ENCODE results near the gene TMEM170B.
"Not testable (repeated sequence)": the region's sequence is repeated elsewhere in the genome, so short reads cannot be mapped to it uniquely, and the experiment has no call there.

Gene TMEM170B

DNA sequence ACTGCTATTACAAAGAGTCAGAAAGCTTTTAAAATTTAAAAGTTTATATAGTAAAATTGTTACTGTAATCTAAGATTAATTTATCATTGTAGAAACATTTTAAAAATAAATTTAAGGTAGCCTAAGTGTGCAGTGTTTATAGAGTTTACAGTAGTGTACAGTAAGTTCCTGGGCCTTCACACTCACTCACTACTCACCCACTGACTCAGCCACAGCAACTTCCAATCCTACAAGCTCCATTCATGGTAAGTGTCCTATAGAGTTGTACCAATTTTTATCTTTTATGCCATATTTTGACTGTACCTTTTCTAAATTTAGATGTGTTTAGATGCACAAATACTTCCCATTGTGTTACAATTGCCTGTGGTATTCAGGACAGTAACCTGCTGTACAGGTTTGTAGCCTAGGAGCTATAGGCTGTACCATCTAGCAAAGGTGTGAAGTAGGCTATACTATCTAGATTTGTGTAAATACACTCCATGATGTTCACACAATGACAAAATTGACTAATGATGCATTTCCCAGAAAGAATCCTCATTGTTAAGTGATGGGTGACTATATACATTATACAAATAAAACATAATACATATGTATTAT is 10.2 kb upstream of the TMEM170B start:
- DNase-seq (ENCODE audit: low read depth in 1 of 2, low spot score in 1 of 2), result no peak

DNA sequence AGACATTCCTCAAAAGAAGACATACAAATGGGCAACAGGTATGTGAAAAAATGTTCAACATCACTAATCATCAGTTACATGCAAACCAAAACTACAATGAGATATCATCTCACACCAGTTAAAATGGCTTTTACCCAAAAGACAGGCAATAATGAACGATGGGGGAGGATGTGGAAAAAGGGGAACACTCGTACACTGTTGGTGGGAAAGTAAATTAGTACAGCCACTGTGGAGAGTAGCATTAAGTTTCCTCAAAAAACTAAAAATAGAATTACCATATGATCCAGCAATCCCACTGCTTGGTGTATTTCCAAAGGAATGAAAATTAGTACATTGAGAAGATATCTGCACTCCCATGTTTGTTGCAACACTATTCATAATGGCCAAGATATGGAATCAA is 8.6 kb upstream of the TMEM170B start:
- DNase-seq (ENCODE audit: low read depth in 1 of 2, low spot score in 1 of 2), result no peak

DNA sequence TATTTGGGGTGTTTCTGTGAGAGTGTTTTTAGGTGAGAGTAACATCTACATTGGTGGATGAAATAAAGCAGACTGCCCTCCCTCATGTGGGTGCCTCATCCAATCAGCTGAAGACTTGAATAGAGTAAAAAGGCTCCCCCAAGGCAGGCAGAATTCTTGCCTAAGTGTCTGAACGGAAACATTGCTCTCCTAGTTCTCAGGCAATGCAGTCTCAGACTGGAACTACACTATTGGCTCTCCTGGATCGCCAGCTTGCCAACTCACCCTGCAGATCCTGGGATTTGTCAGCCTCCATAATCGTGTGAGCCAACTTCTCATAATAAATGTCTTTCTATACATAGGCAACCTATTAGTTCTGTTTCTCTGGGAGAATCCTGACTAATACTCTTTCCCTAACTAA is 5.5 kb upstream of the TMEM170B start:
- DNase-seq (ENCODE audit: low read depth in 1 of 2, low spot score in 1 of 2), result no peak

DNA sequence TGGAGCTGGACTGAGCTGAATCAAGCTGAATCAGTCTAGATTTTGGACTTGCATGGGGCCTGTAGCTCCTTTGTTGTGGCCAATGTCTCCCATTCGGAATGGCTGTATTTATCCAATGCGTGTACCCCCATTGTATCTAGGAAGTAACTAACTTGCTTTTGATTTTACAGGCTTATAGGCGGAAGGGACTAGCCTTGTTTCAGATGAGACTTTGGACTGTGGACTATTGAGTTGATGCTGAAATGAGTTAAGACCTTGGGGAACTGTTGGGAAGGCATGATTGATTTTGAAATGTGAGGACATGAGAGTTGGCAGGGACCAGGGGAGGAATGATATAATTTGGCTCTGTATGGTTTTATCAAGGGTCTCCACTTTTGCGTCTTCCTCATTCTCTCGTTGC is 3.0 kb upstream of the TMEM170B start:
- no peak for DNase-seq (ENCODE audit: low read depth in 1 of 2, low spot score in 1 of 2)

DNA sequence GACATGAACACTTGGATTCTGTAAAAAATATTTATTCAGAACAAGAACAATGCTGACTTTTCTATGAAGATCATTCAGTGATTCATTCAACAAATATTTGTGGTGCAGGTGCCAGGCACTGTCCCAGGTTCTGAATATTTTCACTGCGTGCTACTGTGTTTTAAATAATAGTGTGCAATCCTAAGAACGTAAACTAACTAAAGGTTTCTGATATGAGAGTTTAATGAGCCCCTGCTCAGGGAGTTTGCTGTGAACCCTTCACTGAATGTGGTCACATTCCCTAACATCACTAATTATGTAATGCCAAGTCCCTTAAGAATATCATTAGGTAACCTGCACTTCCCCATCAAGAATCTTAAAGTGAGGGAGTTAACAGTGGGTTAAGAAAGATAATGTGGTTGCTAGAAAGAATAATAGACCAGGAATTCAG is 1.7 kb upstream of the TMEM170B start:
- DNase-seq (ENCODE audit: low read depth in 1 of 2, low spot score in 1 of 2), result no peak

DNA sequence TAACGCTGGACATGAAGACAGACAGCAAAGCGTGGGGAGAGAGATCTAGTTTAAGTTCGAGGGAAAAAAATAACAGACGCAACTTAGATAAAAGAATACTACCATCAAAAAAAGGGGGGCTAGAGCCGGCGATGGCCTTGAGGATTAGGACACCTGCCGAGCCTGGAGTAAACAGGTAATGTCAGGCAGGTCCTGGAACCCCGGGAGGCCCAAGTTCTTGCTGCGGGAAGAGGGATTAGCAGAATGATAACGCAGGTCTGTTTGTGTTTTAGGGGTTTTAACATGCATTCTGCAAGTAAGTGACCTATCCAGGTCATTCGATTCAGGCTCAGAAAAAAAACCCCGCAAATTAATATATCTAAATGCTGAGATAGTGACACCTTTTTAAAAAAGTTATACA is 754 bp upstream of the TMEM170B start:
- DNase-seq (ENCODE audit: low read depth in 1 of 2, low spot score in 1 of 2), result no peak

DNA sequence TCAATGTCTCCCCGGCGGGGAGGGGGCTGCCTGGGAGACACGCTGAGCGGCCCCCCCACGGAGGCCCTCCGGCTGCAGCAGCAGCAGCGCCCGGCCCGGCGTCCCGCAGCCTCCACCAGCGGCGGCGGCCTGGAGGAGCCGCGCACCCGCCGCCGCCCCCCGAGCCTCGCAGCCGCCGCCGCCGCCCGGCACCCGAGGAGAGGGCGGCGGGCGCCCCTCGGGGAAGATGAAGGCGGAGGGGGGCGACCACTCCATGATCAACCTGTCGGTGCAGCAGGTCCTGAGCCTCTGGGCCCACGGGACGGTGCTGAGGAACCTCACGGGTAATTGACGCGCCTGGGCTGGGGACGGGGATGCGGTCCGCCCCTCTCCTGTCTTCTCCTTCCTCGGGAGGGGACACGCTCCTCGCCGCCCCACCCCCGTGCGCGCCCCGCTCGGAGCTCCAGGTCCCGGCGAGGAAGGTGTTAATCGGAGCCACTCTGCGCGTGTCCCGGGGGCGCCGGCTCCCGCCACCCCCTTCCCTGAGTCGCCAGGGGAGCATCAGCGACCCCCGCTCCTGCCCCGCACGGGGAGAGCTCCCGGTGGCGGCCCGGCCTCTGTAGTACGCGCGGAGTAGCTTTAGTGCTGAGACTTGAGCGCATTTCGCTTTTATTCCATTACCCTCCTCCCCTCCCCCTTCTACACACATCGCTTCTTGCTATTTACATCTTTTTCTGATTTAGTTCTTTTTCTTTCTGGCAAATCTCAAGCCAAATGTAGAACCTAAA is 686 bp downstream of the TMEM170B start:
- peak in 1 of 2 donors; percentile 4 for DNase-seq (ENCODE audit: low read depth in 1 of 2, low spot score in 1 of 2)

DNA sequence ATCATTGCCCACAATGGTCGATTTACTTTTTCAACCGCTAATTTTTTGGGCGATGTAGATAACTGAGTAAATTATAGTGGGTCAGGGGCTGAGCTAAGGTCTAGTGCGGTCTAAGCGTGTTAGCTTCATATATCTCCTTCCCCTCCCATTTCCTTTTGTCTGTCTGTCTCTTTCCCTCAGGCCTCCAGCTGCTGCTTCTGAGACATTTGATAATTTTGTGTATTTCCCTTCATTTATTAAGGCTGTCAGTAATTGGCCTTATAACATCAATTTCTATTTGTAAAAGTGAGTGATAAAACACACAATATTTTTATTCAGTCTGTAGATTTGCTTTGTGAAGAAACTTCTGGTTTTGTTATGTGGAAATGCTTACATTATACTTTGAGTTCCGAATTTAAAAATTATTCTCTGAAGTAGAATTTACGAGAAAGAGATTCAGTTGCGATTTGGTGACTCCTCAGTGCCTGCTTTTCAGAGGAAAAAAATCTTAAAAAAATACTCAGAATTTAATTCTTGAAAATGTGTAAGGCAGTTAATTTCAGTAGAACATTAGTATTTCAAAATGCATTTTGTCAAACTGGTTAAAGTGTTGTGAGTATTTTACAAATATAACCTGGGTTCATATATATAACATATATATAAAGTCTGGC is 1.4 kb downstream of the TMEM170B start:
- DNase-seq (ENCODE audit: low read depth in 1 of 2, low spot score in 1 of 2), result no peak

DNA sequence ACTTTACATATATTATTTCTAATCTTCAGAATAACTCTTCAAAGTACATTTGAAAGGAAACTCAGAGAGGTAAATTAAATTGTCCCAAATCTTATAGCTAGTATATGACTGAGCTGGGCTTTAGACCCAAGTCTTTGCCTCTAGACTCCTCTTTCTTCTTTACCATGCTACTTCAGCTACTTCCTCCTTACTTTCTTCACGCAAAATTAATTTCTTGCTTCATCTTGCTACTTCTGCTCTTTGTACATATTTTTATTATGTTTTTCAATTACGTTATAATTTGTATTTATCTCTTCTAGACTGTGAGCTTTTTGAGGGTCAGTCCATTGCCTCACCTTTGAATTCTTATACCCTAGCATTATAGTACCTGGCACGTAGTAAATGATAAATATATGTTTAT is 5.3 kb downstream of the TMEM170B start:
- DNase-seq (ENCODE audit: low read depth in 1 of 2, low spot score in 1 of 2), result no peak

DNA sequence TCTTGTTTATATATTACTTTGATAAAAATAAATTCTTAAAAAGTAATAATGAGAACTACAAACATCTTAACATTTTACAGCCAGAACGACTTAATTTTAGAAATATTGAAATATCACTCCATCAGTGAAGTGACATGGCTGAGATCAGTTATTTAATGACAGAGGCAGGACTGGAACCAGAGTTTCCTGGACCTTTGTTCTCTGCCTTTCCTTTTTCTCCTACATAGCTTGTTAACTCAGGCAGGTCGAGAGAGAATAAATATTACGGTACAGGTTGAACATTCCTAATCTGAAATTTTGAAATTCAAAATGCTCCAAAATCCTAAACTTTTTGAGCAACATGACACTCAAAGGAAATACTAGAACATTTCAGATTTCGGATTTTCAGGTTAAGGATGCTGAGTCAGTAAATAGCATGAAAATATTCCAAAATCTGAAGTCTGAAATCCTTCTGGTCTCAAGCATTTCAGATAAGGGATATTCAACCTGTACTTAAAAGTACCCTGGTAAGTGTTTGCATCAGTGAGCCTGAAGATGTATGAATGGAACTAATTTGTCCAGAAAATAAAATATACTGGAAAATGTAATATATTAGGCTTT is 6.5 kb downstream of the TMEM170B start:
- no peak for DNase-seq (ENCODE audit: low read depth in 1 of 2, low spot score in 1 of 2)

DNA sequence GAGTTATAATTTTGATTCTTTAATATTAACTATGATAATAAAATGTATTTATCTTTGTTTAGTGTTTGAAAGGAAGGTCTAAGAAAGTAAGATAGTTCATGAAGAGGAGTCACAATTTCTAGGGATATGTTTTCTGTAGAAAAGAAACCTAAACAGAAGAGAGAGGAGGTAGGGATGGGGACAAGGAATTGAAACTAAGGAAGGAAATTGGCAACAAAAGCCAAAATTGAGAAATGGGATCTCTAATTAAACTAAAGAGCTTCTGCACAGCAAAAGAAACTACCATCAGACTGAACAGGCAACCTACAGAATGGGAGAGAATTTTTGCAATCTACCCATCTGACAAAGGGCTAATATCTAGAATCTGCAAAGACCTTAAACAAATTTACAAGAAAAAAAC is 10.3 kb downstream of the TMEM170B start:
- DNase-seq (ENCODE audit: low read depth in 1 of 2, low spot score in 1 of 2), result not testable (repeated sequence)

DNA sequence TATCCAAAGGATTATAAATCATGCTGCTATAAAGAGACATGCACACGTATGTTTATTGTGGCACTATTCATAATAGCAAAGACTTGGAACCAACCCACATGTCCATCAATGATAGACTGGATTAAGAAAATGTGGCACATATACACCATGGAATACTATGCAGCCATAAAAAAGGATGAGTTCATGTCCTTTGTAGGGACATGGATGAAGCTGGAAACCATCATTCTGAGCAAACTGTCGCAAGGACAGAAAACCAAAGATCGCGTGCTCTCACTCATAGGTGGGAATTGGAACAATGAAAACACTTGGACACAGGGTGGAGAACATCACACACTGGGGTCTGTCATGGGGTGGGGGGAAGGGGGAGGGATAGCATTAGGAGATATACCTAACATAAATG is 11.0 kb downstream of the TMEM170B start:
- DNase-seq (ENCODE audit: low read depth in 1 of 2, low spot score in 1 of 2), result not testable (repeated sequence)

DNA sequence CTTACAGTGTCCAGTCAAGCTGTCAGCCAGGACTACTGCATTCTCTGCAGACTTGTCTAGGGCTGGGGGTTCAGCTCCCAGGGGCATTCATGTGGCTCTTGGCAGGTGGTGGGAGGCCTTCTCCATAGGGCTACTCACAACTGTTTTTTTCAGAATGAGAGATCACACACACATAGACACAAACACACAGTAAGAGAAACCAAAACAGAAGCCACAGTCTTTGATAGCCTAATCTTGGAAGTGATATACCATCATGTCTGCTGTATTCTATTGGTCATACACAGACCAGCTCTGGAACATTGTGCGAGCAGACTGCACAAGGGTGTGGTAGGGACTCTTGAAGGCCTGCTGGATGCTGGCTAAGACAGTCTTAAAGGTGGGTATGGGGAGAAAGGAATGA is 13.5 kb downstream of the TMEM170B start:
- DNase-seq (ENCODE audit: low read depth in 1 of 2, low spot score in 1 of 2), result no peak

DNA sequence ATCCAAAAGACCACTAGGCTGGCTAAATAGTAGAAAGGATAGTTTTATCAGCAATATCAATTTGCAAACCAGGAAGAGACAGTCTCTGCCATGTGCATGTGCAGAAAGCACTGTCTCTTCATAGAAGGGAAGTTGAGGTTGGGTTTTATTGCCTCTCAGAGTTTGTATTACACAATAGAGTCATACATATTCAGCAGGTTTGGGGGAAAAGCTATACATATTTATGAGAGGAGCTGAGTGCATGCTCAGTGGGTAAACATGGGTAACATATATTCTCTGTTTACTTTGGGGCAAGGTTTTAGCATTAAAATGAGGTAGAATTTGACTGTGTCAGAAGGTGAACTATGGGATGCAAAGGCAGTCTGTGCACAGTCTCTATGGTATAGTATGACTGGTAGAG is 14.9 kb downstream of the TMEM170B start:
- no peak for DNase-seq (ENCODE audit: low read depth in 1 of 2, low spot score in 1 of 2)

DNA sequence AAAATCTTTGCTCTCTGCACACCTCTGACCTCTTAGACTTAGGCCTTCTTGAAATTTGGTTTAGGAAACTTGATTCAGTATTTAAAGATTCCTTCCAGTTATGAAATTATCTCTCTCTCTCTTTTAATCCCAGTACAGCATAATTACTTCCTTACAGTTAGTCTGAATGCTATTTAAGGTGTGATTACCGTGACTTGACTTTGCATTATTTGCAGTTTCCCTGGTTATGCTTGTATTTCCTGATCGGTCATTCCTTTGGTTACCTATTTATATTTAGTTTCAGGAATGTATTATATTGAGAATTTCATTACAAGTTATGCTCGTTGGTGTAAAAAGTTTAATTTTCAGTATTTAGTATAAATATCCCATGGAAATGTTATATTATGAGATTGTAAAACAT is 16.3 kb downstream of the TMEM170B start:
- no peak for DNase-seq (ENCODE audit: low read depth in 1 of 2, low spot score in 1 of 2)

DNA sequence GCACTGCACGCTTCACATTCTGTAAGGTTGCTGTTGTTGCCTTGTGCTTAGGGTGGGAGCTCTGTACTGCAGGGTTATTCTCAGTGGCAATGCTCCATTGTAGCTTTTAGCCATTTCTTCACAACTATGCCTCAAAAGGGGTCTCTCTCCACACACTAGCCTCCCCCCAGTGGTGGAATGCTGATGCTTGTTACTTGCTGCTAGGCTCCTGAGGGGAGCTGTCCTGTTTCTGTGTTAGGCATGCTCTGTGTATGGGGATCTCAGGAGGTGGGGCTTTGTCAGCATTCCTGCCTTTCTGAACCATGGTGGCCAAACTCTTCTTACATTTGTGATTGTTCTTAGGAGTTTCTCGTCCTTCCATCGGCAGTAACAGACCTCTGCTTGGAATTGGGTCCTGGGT is 18.8 kb downstream of the TMEM170B start:
- DNase-seq (ENCODE audit: low read depth in 1 of 2, low spot score in 1 of 2), result no peak

DNA sequence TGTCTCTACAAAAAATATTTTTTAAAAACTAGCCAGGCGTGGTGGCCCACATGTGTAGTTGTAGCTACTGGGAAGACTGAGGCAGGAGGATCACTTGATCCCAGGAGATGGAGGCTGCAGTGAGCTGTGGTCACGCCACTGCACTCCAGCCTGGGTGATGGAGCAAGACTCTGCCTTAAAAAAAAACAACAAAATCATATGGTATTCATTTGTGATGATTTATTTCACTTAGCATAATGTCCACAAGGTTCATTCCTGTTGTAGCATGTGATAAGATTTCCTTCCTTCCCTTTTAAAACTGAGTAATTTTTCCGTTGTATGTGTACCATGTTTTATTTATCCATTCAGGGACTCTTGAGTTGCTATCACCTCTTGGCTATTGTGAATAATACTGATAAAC is 26.2 kb downstream of the TMEM170B start:
- DNase-seq (ENCODE audit: low read depth in 1 of 2, low spot score in 1 of 2), result no peak

DNA sequence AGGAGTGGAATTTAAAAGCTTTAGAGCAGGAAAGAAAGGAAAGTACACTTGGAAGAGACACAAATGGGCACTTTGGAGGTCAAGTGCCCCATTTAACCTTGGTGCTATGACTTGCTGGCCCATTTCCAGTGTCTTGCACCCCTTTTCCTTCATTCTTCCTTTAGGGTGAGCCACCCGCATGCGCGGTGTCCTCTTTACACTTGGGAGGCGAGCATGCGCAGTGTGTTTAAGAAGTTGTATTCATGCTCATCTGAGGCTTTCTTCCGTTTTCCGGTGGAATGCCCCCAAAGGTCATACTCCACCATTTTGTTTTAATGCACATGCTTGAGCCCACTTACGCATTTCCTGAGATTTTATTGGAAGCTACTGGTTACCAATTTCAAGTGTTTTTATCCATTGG is 29.1 kb downstream of the TMEM170B start:
- DNase-seq (ENCODE audit: low read depth in 1 of 2, low spot score in 1 of 2), result no peak

DNA sequence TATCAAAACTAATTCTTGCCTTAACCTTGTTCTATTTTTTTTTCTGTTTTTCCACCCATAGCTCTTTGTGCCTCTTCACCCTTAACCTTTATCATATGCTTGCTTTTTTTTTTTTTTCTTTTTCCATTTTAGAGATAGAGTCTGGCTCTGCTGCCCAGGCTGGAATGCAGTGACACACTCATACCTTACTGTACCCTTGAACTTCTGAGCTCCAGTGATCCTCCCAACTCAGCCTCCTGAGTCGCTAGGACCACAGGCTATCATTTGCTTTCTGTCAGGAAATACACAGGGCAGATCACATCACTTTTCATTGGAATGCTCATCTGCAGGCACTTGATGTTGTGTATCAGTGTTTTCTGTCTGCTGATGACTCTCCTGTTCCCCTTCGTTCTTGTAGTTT is 33.5 kb downstream of the TMEM170B start:
- no peak for DNase-seq (ENCODE audit: low read depth in 1 of 2, low spot score in 1 of 2)

DNA sequence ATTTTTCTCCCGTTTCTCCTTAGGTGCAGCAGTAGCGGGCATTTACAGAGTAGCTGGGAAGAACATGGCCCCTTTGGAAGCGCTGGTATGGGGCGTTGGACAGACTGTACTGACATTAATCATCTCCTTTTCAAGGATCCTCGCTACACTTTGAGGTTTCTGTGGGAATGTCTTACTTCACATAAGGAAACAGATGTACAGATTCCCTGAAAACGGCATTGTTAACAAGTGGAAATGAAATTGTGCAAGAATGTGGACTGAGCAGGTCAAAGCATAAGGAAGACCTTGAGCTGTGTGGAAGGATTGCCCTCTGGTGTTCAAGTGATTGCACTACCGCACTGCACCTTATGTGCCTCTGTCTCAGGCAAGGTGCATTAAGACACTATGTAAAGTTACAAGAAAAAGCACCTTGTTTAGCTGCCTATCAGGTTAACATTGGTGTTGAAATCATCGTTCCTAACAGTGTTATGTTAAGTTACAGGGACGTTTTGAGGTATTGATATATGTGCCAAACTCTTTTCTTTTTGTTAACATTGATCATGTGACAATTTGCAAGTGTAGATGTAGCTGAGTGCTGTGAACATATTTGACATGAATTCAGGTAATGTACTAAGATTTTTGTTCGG is 38.0 kb downstream of the TMEM170B start:
- peak in 1 of 2 donors; percentile 9 for DNase-seq (ENCODE audit: low read depth in 1 of 2, low spot score in 1 of 2)

DNA sequence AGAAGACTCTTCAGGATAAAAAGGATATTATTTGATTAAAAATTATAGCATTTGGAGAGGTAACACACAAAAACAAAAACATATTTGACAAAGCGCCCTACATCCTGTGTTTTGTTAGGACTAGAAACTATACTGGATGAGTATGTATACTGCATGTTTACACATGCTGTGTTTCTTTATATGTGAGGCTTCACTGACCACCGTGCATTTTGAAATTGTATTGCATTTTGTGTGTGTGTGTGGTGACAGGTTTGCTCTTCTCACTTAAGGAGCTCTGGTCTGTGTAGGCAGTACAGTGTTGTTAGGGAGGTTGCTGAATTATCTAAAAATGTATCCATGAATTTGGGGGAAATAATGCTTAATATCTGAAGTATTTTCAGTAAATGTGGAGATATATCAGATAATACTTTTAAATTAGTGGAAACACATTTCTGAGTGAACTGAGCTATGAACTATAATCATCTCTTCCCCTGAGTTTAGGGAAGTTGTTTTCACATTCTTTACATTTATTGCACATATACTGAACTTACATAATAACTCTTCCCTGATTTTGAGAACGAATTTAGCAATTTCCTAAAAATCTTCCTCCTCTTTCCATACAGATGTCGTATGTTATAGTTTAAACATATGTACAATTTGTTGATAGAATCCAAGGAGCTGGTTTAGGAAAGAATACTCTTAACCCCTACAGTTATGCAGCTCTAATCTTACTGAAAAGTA is 43.3 kb downstream of the TMEM170B start:
- DNase-seq (ENCODE audit: low read depth in 1 of 2, low spot score in 1 of 2), result no peak
